COLO668 (cell line): ENCODE data around the gene SPATA31C1.
"Not testable (repeated sequence)": the region's sequence is repeated elsewhere in the genome, so short reads cannot be mapped to it uniquely, and the experiment has no call there.

Experiments
- DNase-seq: peaks from one replicate; lab custom pipeline; 2025; ENCODE audit not compliant: unreplicated experiment; lab: John Stamatoyannopoulos, UW

The SPATA31C1 gene

GRCh38 chr9:87934444-87934843, 16.7 kb downstream of the SPATA31C1 start:
- not testable (repeated sequence) for DNase-seq

GRCh38 chr9:87937352-87937751, 19.6 kb downstream of the SPATA31C1 start:
- not testable (repeated sequence) for DNase-seq

DNA sequence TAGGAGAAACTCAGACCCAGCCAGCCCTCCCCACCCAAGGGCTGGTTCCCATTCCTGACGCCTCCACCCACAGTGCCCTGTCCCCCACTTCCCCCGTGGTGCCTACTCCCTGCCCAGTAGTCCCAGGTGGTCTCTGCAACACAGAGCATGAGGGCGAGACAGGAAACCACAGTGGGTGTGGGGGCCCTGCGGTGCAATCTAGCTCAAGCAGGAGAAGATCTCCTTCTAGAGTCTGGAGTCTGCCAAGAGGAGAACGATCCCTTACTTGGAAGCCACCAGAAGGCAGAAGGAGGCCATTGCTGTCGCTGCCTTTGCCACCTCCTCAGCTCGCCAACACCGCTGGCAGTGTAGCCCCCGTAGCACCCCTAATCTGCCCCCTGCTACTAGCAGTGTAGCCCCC, 20.2 kb downstream of the SPATA31C1 start:
- not testable (repeated sequence) for DNase-seq

DNA sequence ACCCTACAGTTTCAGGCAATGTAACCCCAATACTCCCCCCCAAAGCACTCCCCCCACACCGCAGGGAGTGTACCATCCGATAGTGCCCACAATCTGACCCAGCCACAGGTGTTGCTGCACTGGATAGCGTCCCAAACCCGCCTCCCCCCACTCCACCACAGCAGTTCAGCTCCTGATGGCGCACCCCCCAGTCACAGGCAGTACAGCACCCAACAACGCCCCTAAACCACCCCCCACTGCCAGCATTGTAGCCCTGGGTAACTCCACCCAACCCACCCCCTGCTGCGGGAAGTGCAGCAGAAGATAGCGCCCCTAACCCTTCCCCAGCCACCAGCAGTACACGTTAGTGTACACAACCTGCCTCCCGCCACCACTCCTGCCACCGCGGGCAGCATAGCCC, 20.6 kb downstream of the SPATA31C1 start:
- not testable (repeated sequence) for DNase-seq

DNA sequence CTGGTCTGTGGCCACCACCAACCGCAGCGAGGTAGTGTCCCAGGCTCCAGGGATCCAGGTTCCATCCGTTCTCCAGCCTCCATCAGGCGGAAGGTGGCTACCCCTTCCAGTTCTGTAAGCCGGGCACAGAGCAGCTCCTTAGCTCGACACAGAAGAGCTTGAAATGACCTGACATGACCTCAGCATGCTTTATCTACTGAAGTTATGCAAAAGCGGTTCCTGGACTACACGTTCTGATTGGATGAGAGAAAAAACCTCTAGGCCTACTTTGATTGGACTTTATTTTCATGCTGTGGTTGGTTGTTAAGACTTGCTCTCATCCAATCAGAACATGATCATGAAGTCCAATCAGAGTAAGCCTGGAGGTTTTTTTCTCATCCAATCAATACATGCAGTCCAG, 21.3 kb downstream of the SPATA31C1 start:
- not testable (repeated sequence) for DNase-seq

GRCh38 chr9:87944096-87944495, 26.3 kb downstream of the SPATA31C1 start:
- no peak for DNase-seq

- no peak for DNase-seq
These were observed 26.9 kb downstream of the SPATA31C1 start for GRCh38 chr9:87944682-87945081.

DNA sequence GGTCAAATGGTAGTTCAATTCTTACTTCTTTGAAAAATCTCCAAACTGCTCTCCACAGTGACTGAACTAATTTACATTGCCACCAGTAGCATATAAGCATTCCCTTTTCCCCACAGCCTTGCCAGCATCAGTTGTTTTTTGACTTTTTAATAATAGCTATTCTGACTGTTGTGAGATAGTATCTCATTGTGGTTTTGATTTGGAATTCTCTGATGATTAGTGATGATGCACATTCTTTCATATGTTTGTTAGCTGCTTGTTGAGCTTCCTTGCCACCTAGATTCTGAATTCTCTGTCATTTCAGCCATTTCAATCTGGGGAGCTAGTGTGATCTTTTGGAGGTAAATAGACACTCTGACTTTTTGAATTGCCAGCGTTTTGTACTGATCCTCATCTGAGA, 32.5 kb downstream of the SPATA31C1 start:
- no peak for DNase-seq

- DNase-seq = no peak
These were observed 33.2 kb downstream of the SPATA31C1 start for GRCh38 chr9:87950765-87951488.

DNA sequence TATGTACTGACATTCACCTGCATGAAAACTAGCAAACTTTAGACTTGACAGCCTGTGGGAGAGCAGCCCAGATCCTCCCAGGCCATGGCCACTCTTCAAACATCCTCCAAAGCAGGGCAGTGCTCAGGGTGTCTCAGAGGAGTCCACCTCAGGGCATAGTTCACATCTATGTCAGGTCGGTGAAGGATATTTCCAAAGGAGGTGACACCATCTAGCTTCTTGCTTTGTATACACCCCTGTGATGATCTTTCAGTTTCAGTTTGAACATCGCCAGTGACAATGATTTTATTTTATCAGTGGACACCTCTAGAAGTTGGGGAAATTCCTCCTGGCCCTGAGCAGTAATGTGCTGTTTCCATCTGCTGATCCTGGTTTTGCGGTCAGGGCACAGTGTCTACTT, 36.5 kb downstream of the SPATA31C1 start:
- DNase-seq = no peak

DNA sequence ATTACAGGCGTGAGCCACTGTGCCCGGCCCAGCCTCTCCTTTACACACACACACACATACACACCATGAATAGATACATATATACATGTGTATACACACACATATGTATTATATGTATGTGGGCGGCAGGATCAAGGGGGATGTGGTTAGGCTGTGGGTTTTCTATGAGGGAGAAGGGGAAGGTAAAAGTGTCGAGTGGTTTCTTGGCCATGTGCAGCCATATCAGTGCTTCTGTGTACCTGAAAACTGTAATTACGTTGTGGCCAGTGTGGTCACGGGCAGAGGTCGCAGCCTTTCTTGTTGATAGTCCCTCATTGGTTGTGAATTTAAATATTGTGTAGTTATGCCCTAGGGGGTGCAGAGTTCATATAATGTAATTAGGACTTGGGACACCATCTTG, 40.1 kb downstream of the SPATA31C1 start:
- DNase-seq = no peak

- DNase-seq = no peak
These were observed 40.8 kb downstream of the SPATA31C1 start for GRCh38 chr9:87958591-87958990.

GRCh38 chr9:87959916-87960581, 42.3 kb downstream of the SPATA31C1 start:
- no peak for DNase-seq

DNA sequence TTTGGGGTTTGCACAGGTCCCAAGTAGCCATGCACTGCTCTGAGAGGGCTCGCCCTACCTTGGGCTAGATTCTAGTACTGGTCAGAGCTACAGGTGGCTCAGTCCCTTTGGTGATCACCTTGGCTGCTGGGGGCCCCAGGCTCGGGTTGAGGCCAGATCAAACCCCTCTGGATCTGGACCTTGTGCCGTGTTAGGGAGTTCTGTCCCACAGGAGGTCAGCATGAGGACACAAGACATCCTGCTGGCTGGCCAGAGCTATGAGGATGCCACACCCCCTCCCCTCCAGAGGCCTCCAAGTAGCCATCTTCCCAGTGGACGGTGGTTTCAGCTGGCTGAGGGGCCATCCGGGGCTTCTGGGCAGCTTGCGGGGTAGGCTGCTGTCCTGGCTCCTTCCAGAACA, 46.0 kb downstream of the SPATA31C1 start:
- no peak for DNase-seq

DNA sequence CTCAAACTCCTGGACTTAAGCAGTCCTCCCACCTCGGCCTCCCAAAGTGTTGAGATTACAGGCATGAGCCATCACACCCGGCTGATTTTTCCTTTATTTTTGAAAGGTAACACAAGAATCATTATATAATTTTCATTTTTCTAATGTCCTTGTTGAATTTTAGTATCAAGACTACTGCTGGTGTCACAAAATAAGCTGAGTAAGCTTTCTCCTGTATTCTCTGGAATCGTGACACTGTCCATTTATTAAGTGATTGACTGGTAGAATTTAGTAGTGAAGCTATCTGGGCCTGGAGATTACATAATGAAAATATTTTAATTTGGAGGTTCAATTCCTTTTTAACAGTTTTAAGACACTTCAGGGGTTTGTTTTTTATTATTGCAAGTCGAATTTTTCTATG, 47.1 kb downstream of the SPATA31C1 start:
- DNase-seq = no peak

DNA sequence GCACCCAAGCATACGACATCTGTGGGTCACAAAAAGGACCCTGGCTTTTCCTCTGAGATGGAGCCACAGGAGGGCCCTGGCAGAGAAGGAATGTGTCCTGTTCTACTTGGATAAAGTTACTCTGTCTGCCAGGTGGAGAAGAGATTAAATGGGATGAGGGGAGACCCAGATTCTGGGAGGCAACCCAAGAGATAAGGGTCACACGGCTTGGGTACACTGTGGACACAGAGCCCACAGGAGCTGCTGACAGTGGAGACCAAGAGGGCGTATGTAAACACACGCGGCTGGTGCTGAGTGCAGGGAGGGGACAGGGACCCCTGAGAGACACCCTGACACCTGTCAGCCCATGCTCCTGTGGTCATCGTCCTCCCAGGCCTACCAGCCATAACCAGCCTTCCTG, 50.4 kb downstream of the SPATA31C1 start:
- DNase-seq = no peak

- DNase-seq = no peak
These were observed 52.8 kb downstream of the SPATA31C1 start for GRCh38 chr9:87970602-87971001.

GRCh38 chr9:87973122-87973521, 55.4 kb downstream of the SPATA31C1 start:
- DNase-seq = no peak
